ENCODE measurements around the gene WDFY2. TPM values are rescaled to one million over a fixed set of nuclear protein-coding genes. Genes with fewer than 3 reads are reported as not detected.
A peak's percentile ranks its signal among the peaks of the same experiment; 100 is the strongest.

Gene WDFY2
- total RNA-seq, 1 experiment from 2014 or later = 45.5 TPM

DNA sequence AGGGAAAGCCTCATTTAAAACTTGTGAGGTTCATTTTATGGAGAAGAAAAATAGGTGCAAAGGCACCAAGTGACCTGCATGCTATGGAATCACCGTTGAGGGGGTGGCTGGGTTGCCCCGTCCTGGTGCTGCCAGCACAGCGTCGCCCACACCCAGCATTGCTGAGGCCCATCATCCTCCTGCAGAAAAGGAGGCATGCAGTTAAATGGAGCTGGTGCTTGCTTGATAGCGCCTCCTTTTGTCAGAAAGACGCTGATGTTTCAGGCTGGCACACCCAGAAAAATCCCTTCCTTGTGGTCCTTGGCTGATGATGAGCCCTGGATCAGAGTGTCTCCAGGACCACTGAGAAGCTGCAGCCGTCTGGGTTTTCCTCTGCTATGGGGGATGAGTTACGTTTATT is 182.8 kb downstream of the WDFY2 start:
- ChIA-PET POLR2A (ENCODE audit: low non-redundant PET) (no interaction called here), CTCF (no interaction called here)
- intact Hi-C loops (cut with micrococcal nuclease; ENCODE audit: unreplicated experiment) = no loop called here
- H3K36me3 ChIP-seq (ENCODE audit: insufficient read depth, low read length, poor library complexity, severe bottlenecking) = peaks cover 22% of the 10 kb centered on the region
- peaks cover 3% of the 10 kb centered on the region for H3K4me1 ChIP-seq (ENCODE audit: insufficient read depth, low read length, poor library complexity, severe bottlenecking)
- DNase-seq (ENCODE audit: low spot score) = peak; percentile 28
- H3K27ac ChIP-seq (ENCODE audit: low read depth, low read length, poor library complexity, severe bottlenecking) = no peak overlapping the region
- TF ChIP-seq, protein P1, sequence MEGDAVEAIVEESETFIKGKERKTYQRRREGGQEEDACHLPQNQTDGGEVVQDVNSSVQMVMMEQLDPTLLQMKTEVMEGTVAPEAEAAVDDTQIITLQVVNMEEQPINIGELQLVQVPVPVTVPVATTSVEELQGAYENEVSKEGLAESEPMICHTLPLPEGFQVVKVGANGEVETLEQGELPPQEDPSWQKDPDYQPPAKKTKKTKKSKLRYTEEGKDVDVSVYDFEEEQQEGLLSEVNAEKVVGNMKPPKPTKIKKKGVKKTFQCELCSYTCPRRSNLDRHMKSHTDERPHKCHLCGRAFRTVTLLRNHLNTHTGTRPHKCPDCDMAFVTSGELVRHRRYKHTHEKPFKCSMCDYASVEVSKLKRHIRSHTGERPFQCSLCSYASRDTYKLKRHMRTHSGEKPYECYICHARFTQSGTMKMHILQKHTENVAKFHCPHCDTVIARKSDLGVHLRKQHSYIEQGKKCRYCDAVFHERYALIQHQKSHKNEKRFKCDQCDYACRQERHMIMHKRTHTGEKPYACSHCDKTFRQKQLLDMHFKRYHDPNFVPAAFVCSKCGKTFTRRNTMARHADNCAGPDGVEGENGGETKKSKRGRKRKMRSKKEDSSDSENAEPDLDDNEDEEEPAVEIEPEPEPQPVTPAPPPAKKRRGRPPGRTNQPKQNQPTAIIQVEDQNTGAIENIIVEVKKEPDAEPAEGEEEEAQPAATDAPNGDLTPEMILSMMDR (conservative IDR thresholded peaks at IDR 0.05; ENCODE audit: low read depth, low read length) = peak; percentile 43
- TF ChIP-seq EZH2 (IDR thresholded peaks at IDR 0.05; ENCODE audit: borderline replicate concordance, low read depth, low read length, poor library complexity, severe bottlenecking) = no peak
- no peaks in the 10 kb centered on the region for H3K9me3 ChIP-seq (ENCODE audit: low read depth, low read length, poor library complexity, severe bottlenecking)
- H3K4me3 ChIP-seq (ENCODE audit: low read depth, low read length, poor library complexity, severe bottlenecking) = no peak overlapping the region
- BruUV-seq (replicated peaks) = no TSS peak
- H3K27me3 ChIP-seq (replicated peaks; ENCODE audit: insufficient read depth, low read depth, low read length, poor library complexity) = no peaks in the 10 kb centered on the region

DNA sequence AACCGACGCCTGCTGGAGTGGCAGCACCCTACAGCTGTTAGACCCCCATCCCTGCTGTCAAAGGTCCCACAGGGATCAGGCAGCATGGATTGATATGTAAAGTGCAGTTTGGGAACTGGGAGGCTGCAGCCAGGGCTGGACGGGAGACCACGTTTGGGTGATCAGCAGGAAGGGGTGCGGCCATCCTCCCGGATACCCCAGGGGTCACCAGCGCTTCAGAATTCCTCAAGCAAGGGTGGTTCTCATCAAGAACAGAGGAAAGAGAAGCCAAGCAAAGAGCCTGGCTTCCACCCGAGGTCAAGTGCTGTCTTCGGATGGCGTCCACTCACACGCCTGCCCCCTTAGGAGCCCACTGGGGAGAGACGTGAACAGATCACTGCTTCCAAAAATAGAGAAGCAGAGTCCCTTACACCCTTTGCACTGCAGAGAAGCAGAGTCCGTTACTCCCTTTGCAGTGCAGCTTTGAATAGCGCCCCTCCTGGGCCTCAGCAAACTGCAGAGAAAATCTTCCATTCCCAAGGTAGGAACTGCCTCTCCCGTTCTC is 184.2 kb downstream of the WDFY2 start:
- BruUV-seq (replicated peaks) = no TSS peak
- peaks cover 8% of the 10 kb centered on the region for H3K36me3 ChIP-seq (ENCODE audit: insufficient read depth, low read length, poor library complexity, severe bottlenecking)
- H3K4me1 ChIP-seq (ENCODE audit: insufficient read depth, low read length, poor library complexity, severe bottlenecking) = peaks cover 3% of the 10 kb centered on the region
- ChIA-PET CTCF (no interaction called here), POLR2A (ENCODE audit: low non-redundant PET) (no interaction called here)
- no peak for DNase-seq (ENCODE audit: low spot score)
- H3K9me3 ChIP-seq (ENCODE audit: low read depth, low read length, poor library complexity, severe bottlenecking) = no peaks in the 10 kb centered on the region
- H3K4me3 ChIP-seq (ENCODE audit: low read depth, low read length, poor library complexity, severe bottlenecking) = no peak overlapping the region
- intact Hi-C loops (cut with micrococcal nuclease; ENCODE audit: unreplicated experiment) = no loop called here
- no peaks in the 10 kb centered on the region for H3K27me3 ChIP-seq (replicated peaks; ENCODE audit: insufficient read depth, low read depth, low read length, poor library complexity)
- TF ChIP-seq EZH2 (IDR thresholded peaks at IDR 0.05; ENCODE audit: borderline replicate concordance, low read depth, low read length, poor library complexity, severe bottlenecking) = no peak
- TF ChIP-seq, protein P1 (conservative IDR thresholded peaks at IDR 0.05; ENCODE audit: low read depth, low read length) = peak; percentile 33; the same call in 1 of the 2 replicates
- no peak overlapping the region for H3K27ac ChIP-seq (ENCODE audit: low read depth, low read length, poor library complexity, severe bottlenecking)

DNA sequence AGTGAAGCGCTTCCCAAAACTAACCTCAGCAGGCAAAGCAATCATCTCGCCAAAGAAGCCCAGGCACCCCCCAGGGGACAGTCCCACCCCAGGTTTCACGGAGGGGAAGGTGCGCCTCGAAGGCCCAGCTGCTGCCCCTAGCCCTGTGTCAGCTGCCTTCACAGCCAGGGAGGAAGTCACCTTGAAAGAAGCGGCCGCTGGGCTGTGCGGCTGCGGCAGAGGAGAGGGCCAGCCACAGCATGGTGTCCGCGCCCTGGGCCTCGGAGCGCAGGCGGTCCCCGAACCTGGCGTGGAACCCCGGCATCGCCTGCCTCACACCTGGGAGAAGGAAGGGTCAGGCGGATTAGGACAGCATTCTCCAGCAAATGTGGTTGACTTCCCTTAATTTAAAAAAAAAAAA is 184.7 kb downstream of the WDFY2 start:
- ChIA-PET POLR2A (ENCODE audit: low non-redundant PET) (no interaction called here), CTCF (interaction anchor here (0.8 kb wide), 1 partner anchor 28 kb away, joined by 3 read pairs; no protein-coding TSS in a partner anchor)
- no peak overlapping the region for H3K27ac ChIP-seq (ENCODE audit: low read depth, low read length, poor library complexity, severe bottlenecking)
- H3K27me3 ChIP-seq (replicated peaks; ENCODE audit: insufficient read depth, low read depth, low read length, poor library complexity) = no peaks in the 10 kb centered on the region
- TF ChIP-seq, protein P1 (conservative IDR thresholded peaks at IDR 0.05; ENCODE audit: low read depth, low read length) = no peak
- TF ChIP-seq EZH2 (IDR thresholded peaks at IDR 0.05; ENCODE audit: borderline replicate concordance, low read depth, low read length, poor library complexity, severe bottlenecking) = no peak
- no peak overlapping the region for H3K4me3 ChIP-seq (ENCODE audit: low read depth, low read length, poor library complexity, severe bottlenecking)
- peaks cover 2% of the 10 kb centered on the region for H3K4me1 ChIP-seq (ENCODE audit: insufficient read depth, low read length, poor library complexity, severe bottlenecking)
- intact Hi-C loops (cut with micrococcal nuclease; ENCODE audit: unreplicated experiment) = no loop called here
- peaks cover 3% of the 10 kb centered on the region for H3K36me3 ChIP-seq (ENCODE audit: insufficient read depth, low read length, poor library complexity, severe bottlenecking)
- DNase-seq (ENCODE audit: low spot score) = no peak
- H3K9me3 ChIP-seq (ENCODE audit: low read depth, low read length, poor library complexity, severe bottlenecking) = no peaks in the 10 kb centered on the region
- BruUV-seq (replicated peaks) = no TSS peak
